Measurements from ENCODE around the gene KDELR3. TPM values are rescaled to one million over a fixed set of nuclear protein-coding genes. Genes with fewer than 3 reads are reported as not detected.

The KDELR3 gene
- polyA plus RNA-seq, 3 donors, result not detected

GRCh38 chr22:38453066-38453672, 14.7 kb upstream of the KDELR3 start:
- peaks cover 0 to 24% of the 10 kb centered on the region in 2 donors for H3K9me3 ChIP-seq (replicated peaks in 1 of 2; ENCODE audit: control insufficient read depth in 1 of 2, insufficient read depth in 1 of 2, low read length in 2 of 2)
- peaks cover 6 to 8% of the 10 kb centered on the region in 2 donors for H3K36me3 Mint-ChIP-seq
- H3K27me3 ChIP-seq (ENCODE audit: control insufficient read depth in 2 of 2, insufficient read depth in 2 of 2, low read length in 2 of 2), result peaks cover 38 to 80% of the 10 kb centered on the region in 2 donors
- H3K9me3 Mint-ChIP-seq, result peaks cover 0 to 18% (median 8%) of the 10 kb centered on the region in 7 donors
- WGBS (ENCODE audit: insufficient coverage), result 87% methylated on average over 8 of the region's 11 CpGs
- peaks cover 3 to 6% of the 10 kb centered on the region in 2 donors for H3K4me1 ChIP-seq (ENCODE audit: control insufficient read depth in 1 of 2, insufficient read depth in 2 of 2, low read length in 2 of 2)
- no peak overlapping the region for H3K9ac ChIP-seq (ENCODE audit: insufficient read depth, low read length, poor library complexity, severe bottlenecking)
- H3K4me1 Mint-ChIP-seq, result peaks cover 7% of the 10 kb centered on the region
- no peak for TF ChIP-seq CTCF (IDR thresholded peaks at IDR 0.05)
- peak overlapping the region in 1 of 7 donors; percentile 16 for H3K27ac Mint-ChIP-seq
- H3K4me3 Mint-ChIP-seq, result peak overlapping the region in 1 of 2 donors; percentile 87
- no peak for DNase-seq
- H4K20me1 ChIP-seq (ENCODE audit: insufficient read depth, low read length), result peaks cover 6% of the 10 kb centered on the region
- intact Hi-C loops (cut with micrococcal nuclease), result no loop called here
- H3K27ac ChIP-seq (ENCODE audit: low read depth in 1 of 2, low read length in 2 of 2), result no peak overlapping the region
- H3K4me3 ChIP-seq (replicated peaks in 1 of 3; ENCODE audit: low read depth in 2 of 3, low read length in 3 of 3), result no peak overlapping the region
- no peak overlapping the region for H3K4me2 ChIP-seq (replicated peaks; ENCODE audit: extremely low read depth, low read length, poor library complexity, severe bottlenecking)
- no peaks in the 10 kb centered on the region for H3K79me2 ChIP-seq (ENCODE audit: insufficient read depth, low read length)
- H3K27me3 Mint-ChIP-seq (ENCODE audit: low read depth in 3 of 3), result peaks cover 68 to 91% (median 74%) of the 10 kb centered on the region in 3 donors
- no peaks in the 10 kb centered on the region for H3K36me3 ChIP-seq (replicated peaks in 1 of 2; ENCODE audit: control insufficient read depth in 1 of 2, insufficient read depth in 2 of 2, low read length in 2 of 2)
- no peak overlapping the region for H2AFZ ChIP-seq (ENCODE audit: insufficient read depth, low read depth, low read length, poor library complexity, severe bottlenecking)

- peaks cover 0 to 24% of the 10 kb centered on the region in 2 donors for H3K9me3 ChIP-seq (replicated peaks in 1 of 2; ENCODE audit: control insufficient read depth in 1 of 2, insufficient read depth in 1 of 2, low read length in 2 of 2)
- Mint-ChIP-seq H3K27me3 (ENCODE audit: low read depth in 3 of 3) (peaks cover 76 to 92% (median 79%) of the 10 kb centered on the region in 3 donors), H3K36me3 (peaks cover 6 to 9% of the 10 kb centered on the region in 2 donors), H3K27ac (no peak overlapping the region), H3K9me3 (peaks cover 0 to 18% (median 8%) of the 10 kb centered on the region in 7 donors), H3K4me3 (peak overlapping the region in 1 of 2 donors; percentile 87), H3K4me1 (peaks cover 7% of the 10 kb centered on the region)
- H3K9ac ChIP-seq (ENCODE audit: insufficient read depth, low read length, poor library complexity, severe bottlenecking), result no peak overlapping the region
- H3K4me2 ChIP-seq (replicated peaks; ENCODE audit: extremely low read depth, low read length, poor library complexity, severe bottlenecking), result no peak overlapping the region
- no peak for TF ChIP-seq CTCF (IDR thresholded peaks at IDR 0.05)
- no peaks in the 10 kb centered on the region for H3K36me3 ChIP-seq (replicated peaks in 1 of 2; ENCODE audit: control insufficient read depth in 1 of 2, insufficient read depth in 2 of 2, low read length in 2 of 2)
- H3K79me2 ChIP-seq (ENCODE audit: insufficient read depth, low read length), result no peaks in the 10 kb centered on the region
- no peak overlapping the region for H3K4me3 ChIP-seq (replicated peaks in 1 of 3; ENCODE audit: low read depth in 2 of 3, low read length in 3 of 3)
- H3K27ac ChIP-seq (ENCODE audit: low read depth in 1 of 2, low read length in 2 of 2), result no peak overlapping the region
- no peak overlapping the region for H2AFZ ChIP-seq (ENCODE audit: insufficient read depth, low read depth, low read length, poor library complexity, severe bottlenecking)
- peaks cover 3 to 6% of the 10 kb centered on the region in 2 donors for H3K4me1 ChIP-seq (ENCODE audit: control insufficient read depth in 1 of 2, insufficient read depth in 2 of 2, low read length in 2 of 2)
- peaks cover 6% of the 10 kb centered on the region for H4K20me1 ChIP-seq (ENCODE audit: insufficient read depth, low read length)
- H3K27me3 ChIP-seq (ENCODE audit: control insufficient read depth in 2 of 2, insufficient read depth in 2 of 2, low read length in 2 of 2), result peaks cover 42 to 85% of the 10 kb centered on the region in 2 donors
- DNase-seq, result no peak
- WGBS (ENCODE audit: insufficient coverage), result no CpG with 5 or more reads among the region's 3 CpGs
- intact Hi-C loops (cut with micrococcal nuclease), result no loop called here
Observed at GRCh38 chr22:38453996-38454352, 13.9 kb upstream of the KDELR3 start.
